ENCODE measurements around the gene C4orf51.

Gene C4orf51

GRCh38 chr4:145719752-145720624, 40.0 kb downstream of the C4orf51 start:
- in situ Hi-C loops (cut with HindIII; ENCODE audit: low sequenced_read_pairs) = no loop called here
- TF ChIP-seq, protein P1, sequence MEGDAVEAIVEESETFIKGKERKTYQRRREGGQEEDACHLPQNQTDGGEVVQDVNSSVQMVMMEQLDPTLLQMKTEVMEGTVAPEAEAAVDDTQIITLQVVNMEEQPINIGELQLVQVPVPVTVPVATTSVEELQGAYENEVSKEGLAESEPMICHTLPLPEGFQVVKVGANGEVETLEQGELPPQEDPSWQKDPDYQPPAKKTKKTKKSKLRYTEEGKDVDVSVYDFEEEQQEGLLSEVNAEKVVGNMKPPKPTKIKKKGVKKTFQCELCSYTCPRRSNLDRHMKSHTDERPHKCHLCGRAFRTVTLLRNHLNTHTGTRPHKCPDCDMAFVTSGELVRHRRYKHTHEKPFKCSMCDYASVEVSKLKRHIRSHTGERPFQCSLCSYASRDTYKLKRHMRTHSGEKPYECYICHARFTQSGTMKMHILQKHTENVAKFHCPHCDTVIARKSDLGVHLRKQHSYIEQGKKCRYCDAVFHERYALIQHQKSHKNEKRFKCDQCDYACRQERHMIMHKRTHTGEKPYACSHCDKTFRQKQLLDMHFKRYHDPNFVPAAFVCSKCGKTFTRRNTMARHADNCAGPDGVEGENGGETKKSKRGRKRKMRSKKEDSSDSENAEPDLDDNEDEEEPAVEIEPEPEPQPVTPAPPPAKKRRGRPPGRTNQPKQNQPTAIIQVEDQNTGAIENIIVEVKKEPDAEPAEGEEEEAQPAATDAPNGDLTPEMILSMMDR (IDR thresholded peaks at IDR 0.05; ENCODE audit: low read depth, low read length) = no peak
- no peak for DNase-seq (ENCODE audit: low read depth, low spot score)
- H3K4me3 ChIP-seq (ENCODE audit: low read depth, low read length) = no peak overlapping the region

DNA sequence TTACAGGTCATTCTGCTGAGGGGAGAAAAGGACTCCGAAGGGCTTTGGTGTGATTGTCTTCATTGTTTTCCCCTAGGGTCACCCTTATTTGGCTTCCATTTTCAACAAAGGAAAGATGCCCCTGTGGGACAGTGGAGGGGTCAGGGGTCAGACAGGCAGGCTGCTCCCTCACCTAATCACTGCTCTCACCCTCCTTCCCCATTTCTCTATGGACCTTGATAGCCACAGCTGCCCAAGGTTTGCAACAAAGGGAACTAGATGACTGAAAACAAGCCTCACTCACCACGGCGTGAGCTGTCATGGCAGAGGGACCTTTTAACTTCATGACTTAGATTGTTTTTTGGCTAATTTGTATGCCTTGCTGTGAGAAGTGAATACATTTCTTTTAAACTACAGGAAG, 40.7 kb downstream of the C4orf51 start:
- in situ Hi-C loops (cut with HindIII; ENCODE audit: low sequenced_read_pairs) = no loop called here
- DNase-seq (ENCODE audit: low read depth, low spot score) = no peak
- no peak overlapping the region for H3K4me3 ChIP-seq (ENCODE audit: low read depth, low read length)
- TF ChIP-seq, protein P1 (IDR thresholded peaks at IDR 0.05; ENCODE audit: low read depth, low read length) = no peak

GRCh38 chr4:145722561-145722960, 42.6 kb downstream of the C4orf51 start:
- TF ChIP-seq, protein P1 (IDR thresholded peaks at IDR 0.05; ENCODE audit: low read depth, low read length) = no peak
- in situ Hi-C loops (cut with HindIII; ENCODE audit: low sequenced_read_pairs) = no loop called here
- no peak overlapping the region for H3K4me3 ChIP-seq (ENCODE audit: low read depth, low read length)
- no peak for DNase-seq (ENCODE audit: low read depth, low spot score)

GRCh38 chr4:145723336-145723735, 43.4 kb downstream of the C4orf51 start:
- no peak for DNase-seq (ENCODE audit: low read depth, low spot score)
- TF ChIP-seq, protein P1 (IDR thresholded peaks at IDR 0.05; ENCODE audit: low read depth, low read length) = no peak
- in situ Hi-C loops (cut with HindIII; ENCODE audit: low sequenced_read_pairs) = no loop called here
- no peak overlapping the region for H3K4me3 ChIP-seq (ENCODE audit: low read depth, low read length)

DNA sequence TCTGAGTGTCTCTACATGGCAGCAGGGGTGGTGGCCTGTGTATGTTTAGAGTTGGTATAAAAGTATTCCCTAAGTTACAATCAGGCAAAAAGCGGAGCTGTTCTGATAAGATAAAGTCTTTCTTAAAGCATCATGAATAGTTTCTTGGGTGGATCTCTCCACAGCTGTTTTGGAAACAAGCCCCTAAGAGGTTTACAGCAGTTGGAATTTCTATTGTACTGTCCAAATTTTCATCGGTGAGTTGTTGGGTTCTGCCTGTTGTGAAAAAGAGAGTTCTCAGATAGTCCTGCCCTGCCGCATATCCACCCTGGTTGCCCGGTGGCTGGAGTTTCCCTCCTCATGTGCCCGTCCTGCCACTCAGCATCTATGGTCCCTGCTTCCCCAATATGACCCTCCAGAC, 50.1 kb downstream of the C4orf51 start:
- in situ Hi-C loops (cut with HindIII; ENCODE audit: low sequenced_read_pairs) = no loop called here
- no peak overlapping the region for H3K4me3 ChIP-seq (ENCODE audit: low read depth, low read length)
- DNase-seq (ENCODE audit: low read depth, low spot score) = no peak
- TF ChIP-seq, protein P1 (IDR thresholded peaks at IDR 0.05; ENCODE audit: low read depth, low read length) = no peak

DNA sequence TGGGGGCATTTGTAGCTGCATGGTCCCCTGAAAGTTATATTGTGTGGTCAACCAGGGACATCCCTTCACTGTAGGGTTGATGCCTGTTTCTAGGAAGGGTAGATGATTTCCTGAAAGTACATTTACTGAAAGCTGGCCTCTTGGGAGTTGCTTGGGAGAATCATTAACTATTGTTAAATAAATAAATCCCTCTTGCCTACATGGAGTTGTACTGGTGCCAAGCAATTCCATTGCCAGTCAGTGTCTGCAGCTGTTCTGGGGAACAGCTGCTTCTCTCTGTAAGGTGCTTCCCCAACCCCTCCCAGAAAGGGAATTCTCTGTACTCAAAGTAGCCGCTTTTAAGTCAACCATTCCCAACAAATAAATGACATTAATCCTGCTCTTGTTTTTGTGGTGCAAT, 51.1 kb downstream of the C4orf51 start:
- in situ Hi-C loops (cut with HindIII; ENCODE audit: low sequenced_read_pairs) = no loop called here
- peak; percentile 69 for DNase-seq (ENCODE audit: low read depth, low spot score)
- TF ChIP-seq, protein P1 (IDR thresholded peaks at IDR 0.05; ENCODE audit: low read depth, low read length) = no peak

More for the DNA sequence above, 51.1 kb downstream of the C4orf51 start:
- H3K4me3 ChIP-seq (ENCODE audit: low read depth, low read length) = no peak overlapping the region
